HG03457 (cell line): Measurements from ENCODE around the gene ANKRD65.
"Not testable (repeated sequence)": the region's sequence is repeated elsewhere in the genome, so short reads cannot be mapped to it uniquely, and the experiment has no call there.

Source experiments
- ATAC-seq: cut with Tn5 transposase; IDR thresholded peaks from one replicate; pipeline ENCODE4 v1.9.1; 2021; ENCODE audit warnings: moderate number of reproducible peaks; ENCODE audit not compliant: unreplicated experiment

ANKRD65 gene

GRCh38 chr1:1418464-1419362, 2.4 kb downstream of the ANKRD65 start:
- ATAC-seq: no peak

- not testable (repeated sequence) for ATAC-seq
Observed at GRCh38 chr1:1417825-1418463, 3.1 kb downstream of the ANKRD65 start.

- ATAC-seq: not testable (repeated sequence)
Observed at GRCh38 chr1:1417396-1417795, 3.7 kb downstream of the ANKRD65 start.

- ATAC-seq: no peak
Observed at GRCh38 chr1:1415751-1416150, 5.3 kb downstream of the ANKRD65 start.

- ATAC-seq: not testable (repeated sequence)
Observed at GRCh38 chr1:1412311-1412902, 8.7 kb downstream of the ANKRD65 start.

GRCh38 chr1:1411626-1412025, 9.4 kb downstream of the ANKRD65 start:
- no peak for ATAC-seq

- not testable (repeated sequence) for ATAC-seq
Observed at GRCh38 chr1:1410238-1410637, 10.8 kb downstream of the ANKRD65 start.

GRCh38 chr1:1407636-1408318, 13.3 kb downstream of the ANKRD65 start:
- ATAC-seq: no peak

GRCh38 chr1:1406821-1407635, 14.0 kb downstream of the ANKRD65 start, which contains the start of gene MRPL20:
Gene MRPL20, minus strand, starts transcription at chr1:1407293. Its CDS starts 76 bp downstream, at chr1:1407217.
- ATAC-seq: peak; percentile 65

- ATAC-seq: no peak
Observed at GRCh38 chr1:1406101-1406820, 14.8 kb downstream of the ANKRD65 start.

- no peak for ATAC-seq
Observed at GRCh38 chr1:1403653-1404052, 17.4 kb downstream of the ANKRD65 start.

GRCh38 chr1:1402901-1403392, 18.1 kb downstream of the ANKRD65 start:
- not testable (repeated sequence) for ATAC-seq

- ATAC-seq: no peak
Observed at GRCh38 chr1:1402072-1402900, 18.8 kb downstream of the ANKRD65 start.

GRCh38 chr1:1401457-1402010, 19.5 kb downstream of the ANKRD65 start:
- no peak for ATAC-seq

- ATAC-seq: no peak
Observed at GRCh38 chr1:1400576-1401456, 20.3 kb downstream of the ANKRD65 start.

GRCh38 chr1:1399872-1400575, 21.1 kb downstream of the ANKRD65 start:
- no peak for ATAC-seq
